SU-DHL-6 (cell line): ENCODE data around the gene ADAM17.

Source experiments
- H2AFZ ChIP-seq: fragments of 200-600 bp; sonication (generic); 2 replicates; pipeline ENCODE4 v1.6.1; 2014; ENCODE audit warnings: low read depth, mild to moderate bottlenecking, moderate library complexity, mixed read lengths, antibody characterized with exemption, low read length; ENCODE audit not compliant: severe bottlenecking
- H3F3A ChIP-seq: fragments of 200-600 bp; shearing (Covaris generic); 2 replicates; pipeline ENCODE4 v1.6.0; 2016; ENCODE audit warnings: antibody characterized with exemption, mild to moderate bottlenecking; ENCODE audit not compliant: insufficient read depth
- H3K27ac ChIP-seq: fragments of 200-600 bp; sonication (generic); 2 replicates; pipeline ENCODE4 v1.5.1; 2016; ENCODE audit warnings: low read depth, mild to moderate bottlenecking, low read length, moderate library complexity, mixed read lengths
- H3K27me3 ChIP-seq: fragments of 200-600 bp; sonication (generic), shearing (Covaris generic); 2 replicates; pipeline ENCODE4 v1.6.0; 2014; ENCODE audit warnings: mild to moderate bottlenecking, low read length
- H3K36me3 ChIP-seq: fragments of 200-600 bp; sonication (generic); 2 replicates; pipeline ENCODE4 v1.6.1; 2014; ENCODE audit warnings: mild to moderate bottlenecking, low read length, mixed read lengths
- H3K4me2 ChIP-seq: fragments of 300-600, 200-600 bp; shearing (Covaris generic), sonication (generic); 2 replicates; pipeline ENCODE4 v1.6.0; 2014; ENCODE audit warnings: low read length, low read depth, mild to moderate bottlenecking; ENCODE audit not compliant: poor library complexity, severe bottlenecking
- H3K4me3 ChIP-seq: fragments of 200-600 bp; sonication (generic); 2 replicates; pipeline ENCODE4 v1.5.1; 2014; ENCODE audit warnings: antibody characterized with exemption, low read length, mild to moderate bottlenecking, mixed read lengths; ENCODE audit not compliant: insufficient read depth, poor library complexity, severe bottlenecking
- H3K79me2 ChIP-seq: fragments of 200-600 bp; sonication (generic); 2 replicates; pipeline ENCODE4 v1.6.1; 2014; ENCODE audit warnings: mild to moderate bottlenecking, low read length, moderate library complexity; ENCODE audit not compliant: insufficient read depth
- H3K9ac ChIP-seq: fragments of 200-600 bp; sonication (generic); 2 replicates; pipeline ENCODE4 v1.7.0; 2014; ENCODE audit warnings: mild to moderate bottlenecking, low read length
- H3K9me2 ChIP-seq: fragments of 200-600 bp; sonication (generic); replicated peaks from 2 replicates; pipeline ENCODE4 v1.6.1; 2014; ENCODE audit warnings: low read length; ENCODE audit not compliant: insufficient read depth
- H3K9me3 ChIP-seq: fragments of 200-600 bp; sonication (generic); 2 replicates; pipeline ENCODE4 v1.6.1; 2014; ENCODE audit warnings: low read length, mixed read lengths; ENCODE audit not compliant: insufficient read depth
- H4K20me1 ChIP-seq: fragments of 200-600 bp; sonication (generic); 2 replicates; pipeline ENCODE4 v1.6.1; 2014; ENCODE audit warnings: low read depth, mild to moderate bottlenecking, antibody characterized with exemption, low read length, moderate library complexity, mixed read lengths
- CTCF ChIP-seq: fragments of 200-600 bp; sonication (generic); IDR thresholded peaks from one replicate; pipeline ENCODE4 v1.5.1; 2017; ENCODE audit warnings: antibody characterized with exemption, mild to moderate bottlenecking, low read length, moderate library complexity; ENCODE audit not compliant: insufficient read depth, poor library complexity, severe bottlenecking
- EZH2phosphoT487 ChIP-seq: fragments of 200-600 bp; sonication (generic), shearing (Covaris generic); conservative IDR thresholded peaks from 2 replicates; pipeline ENCODE4 v1.6.1; 2018; ENCODE audit warnings: mild to moderate bottlenecking, antibody characterized with exemption, low read length, moderate library complexity, mixed read lengths

Gene ADAM17

GRCh38 chr2:9549420-9549819, 6.2 kb downstream of the ADAM17 start:
- no peaks in the 10 kb centered on the region for H3K27me3 ChIP-seq
- no peaks in the 10 kb centered on the region for H3K36me3 ChIP-seq
- no peak overlapping the region for H2AFZ ChIP-seq
- no peaks in the 10 kb centered on the region for H3K9me3 ChIP-seq
- H3K27ac ChIP-seq = peak overlapping the region; percentile 100
- H3K9ac ChIP-seq = peak overlapping the region; percentile 89
- H3K79me2 ChIP-seq = peaks cover 84% of the 10 kb centered on the region
- H4K20me1 ChIP-seq = peaks cover 3% of the 10 kb centered on the region; the same call in 1 of the 2 replicates
- no peaks in the 10 kb centered on the region for H3K9me2 ChIP-seq
- no peak for TF ChIP-seq EZH2phosphoT487
- TF ChIP-seq CTCF = no peak
- H3K4me3 ChIP-seq = peak overlapping the region; percentile 32
- peak overlapping the region; percentile 100 for H3K4me2 ChIP-seq
- peaks cover 87% of the 10 kb centered on the region for H3F3A ChIP-seq

- Histone ChIP-seq H3K27me3 (no peaks in the 10 kb centered on the region), H3K9me2 (no peaks in the 10 kb centered on the region), H3F3A (peaks cover 89% of the 10 kb centered on the region), H3K9ac (peak overlapping the region; percentile 89), H2AFZ (no peak overlapping the region), H3K79me2 (peaks cover 84% of the 10 kb centered on the region), H3K36me3 (no peaks in the 10 kb centered on the region), H3K4me3 (peak overlapping the region; percentile 32), H3K27ac (peak overlapping the region; percentile 100), H3K9me3 (no peaks in the 10 kb centered on the region), H3K4me2 (peak overlapping the region; percentile 100), H4K20me1 (no peaks in the 10 kb centered on the region)
- TF ChIP-seq EZH2phosphoT487 = no peak
- no peak for TF ChIP-seq CTCF
These were observed 7.1 kb downstream of the ADAM17 start for GRCh38 chr2:9548506-9548905.

- Histone ChIP-seq H3K9me3 (no peaks in the 10 kb centered on the region), H3K4me3 (peak overlapping the region; percentile 1), H2AFZ (no peak overlapping the region), H3K4me2 (peak overlapping the region; percentile 100), H3K9me2 (no peaks in the 10 kb centered on the region), H3K9ac (peak overlapping the region; percentile 89), H3F3A (peaks cover 89% of the 10 kb centered on the region), H3K79me2 (peaks cover 84% of the 10 kb centered on the region), H4K20me1 (no peaks in the 10 kb centered on the region), H3K27ac (peak overlapping the region; percentile 100), H3K36me3 (peaks cover 5% of the 10 kb centered on the region), H3K27me3 (no peaks in the 10 kb centered on the region)
- TF ChIP-seq EZH2phosphoT487 = no peak
- TF ChIP-seq CTCF = no peak
These were observed 8.2 kb downstream of the ADAM17 start for GRCh38 chr2:9547262-9547991.
